CD14-positive monocyte (primary cell): Measurements from ENCODE around the gene POU3F1. TPM values are rescaled to one million over a fixed set of nuclear protein-coding genes. Genes with fewer than 3 reads are reported as not detected.
"Not testable (repeated sequence)": the region's sequence is repeated elsewhere in the genome, so short reads cannot be mapped to it uniquely, and the experiment has no call there.

Source experiments
- DNase-seq, 3 donors: peaks; one replicate each; pipeline ENCODE4 v3.0.0-alpha.2; 2011 to 2022
- H2AFZ ChIP-seq: 2 replicates; pipeline ENCODE4 v1.6.0; 2012; ENCODE audit warnings: mild to moderate bottlenecking, low read depth, low read length, inconsistent platforms; ENCODE audit not compliant: insufficient read depth, poor library complexity, severe bottlenecking
- H3K27ac ChIP-seq, 2 donors: 1 replicate in 1 of 2; 2 replicates in 1 of 2; pipeline ENCODE4 v1.5.1; 2012 to 2013; ENCODE audit warnings: low read length in 2 of 2, control low read depth in 1 of 2, inconsistent platforms in 1 of 2, low read depth in 1 of 2, mild to moderate bottlenecking in 1 of 2
- H3K27me3 ChIP-seq, 2 donors: one replicate each; pipeline versions ENCODE4 v1.6.0 to v1.6.1; 2011 to 2013; ENCODE audit warnings: low read length in 2 of 2; ENCODE audit not compliant: control insufficient read depth in 2 of 2, insufficient read depth in 2 of 2
- H3K36me3 ChIP-seq, 2 donors: replicated peaks in 1 of 2; 1 replicate in 1 of 2; 2 replicates in 1 of 2; pipeline versions ENCODE4 v1.5.1 to v1.6.1; 2012 to 2013; ENCODE audit warnings: low read length in 2 of 2, control low read depth in 1 of 2, inconsistent platforms in 1 of 2, mild to moderate bottlenecking in 1 of 2; ENCODE audit not compliant: insufficient read depth in 2 of 2, control insufficient read depth in 1 of 2
- H3K4me1 ChIP-seq, 2 donors: 1 replicate in 1 of 2; 2 replicates in 1 of 2; pipeline versions ENCODE4 v1.5.1 to v1.6.1; 2012 to 2013; ENCODE audit warnings: low read length in 2 of 2, control low read depth in 1 of 2, inconsistent platforms in 1 of 2, mild to moderate bottlenecking in 1 of 2, moderate library complexity in 1 of 2; ENCODE audit not compliant: insufficient read depth in 2 of 2, control insufficient read depth in 1 of 2
- H3K4me2 ChIP-seq: replicated peaks from 2 replicates; pipeline ENCODE3; 2012; ENCODE audit warnings: low read length, moderate library complexity, mild to moderate bottlenecking; ENCODE audit not compliant: poor library complexity, severe bottlenecking; ENCODE audit errors: extremely low read depth
- H3K4me3 ChIP-seq, 3 experiments: fragments of 200-600 bp in 1 of 3; sonication (generic) in 1 of 3; replicated peaks in 1 of 3; 1 replicate in 2 of 3; 2 replicates in 1 of 3; pipeline ENCODE4 v1.5.1; 2011 to 2013; ENCODE audit warnings: low read length in 3 of 3, mild to moderate bottlenecking in 3 of 3, control low read depth in 2 of 3, low read depth in 2 of 3, inconsistent platforms in 1 of 3, moderate library complexity in 1 of 3
- H3K79me2 ChIP-seq: 2 replicates; pipeline ENCODE4 v1.6.0; 2012; ENCODE audit warnings: mild to moderate bottlenecking, control low read depth, inconsistent platforms, low read length, moderate library complexity; ENCODE audit not compliant: insufficient read depth
- H3K9ac ChIP-seq: 2 replicates; pipeline ENCODE4 v1.6.0; 2017; ENCODE audit warnings: low read length, mild to moderate bottlenecking; ENCODE audit not compliant: insufficient read depth, poor library complexity, severe bottlenecking
- H3K9me3 ChIP-seq, 2 donors: replicated peaks in 1 of 2; 1 replicate in 1 of 2; 2 replicates in 1 of 2; pipeline versions ENCODE4 v1.5.1 to v1.6.1; 2012 to 2013; ENCODE audit warnings: low read length in 2 of 2, control low read depth in 1 of 2; ENCODE audit not compliant: control insufficient read depth in 1 of 2, insufficient read depth in 1 of 2
- H4K20me1 ChIP-seq: 2 replicates; pipeline ENCODE4 v1.6.0; 2012; ENCODE audit warnings: mild to moderate bottlenecking, low read length, control low read depth, moderate library complexity; ENCODE audit not compliant: insufficient read depth
- H3K27ac Mint-ChIP-seq, 7 donors: one replicate each; pipeline ENCODE4 v1.8.0; 2020; ENCODE audit warnings: mild to moderate bottlenecking in 7 of 7, mixed read lengths in 7 of 7, moderate library complexity in 6 of 7, inconsistent platforms in 2 of 7
- H3K27me3 Mint-ChIP-seq, 3 donors: one replicate each; pipeline ENCODE4 v1.8.0; 2021 to 2022; ENCODE audit warnings: low read depth in 3 of 3, mild to moderate bottlenecking in 3 of 3, mixed read lengths in 3 of 3, moderate library complexity in 3 of 3, inconsistent platforms in 1 of 3
- H3K36me3 Mint-ChIP-seq, 2 donors: one replicate each; pipeline ENCODE4 v1.8.0; 2020; ENCODE audit warnings: mixed read lengths in 2 of 2, inconsistent platforms in 1 of 2, mild to moderate bottlenecking in 1 of 2
- H3K4me1 Mint-ChIP-seq: one replicate; pipeline ENCODE4 v1.8.0; 2020; ENCODE audit warnings: mild to moderate bottlenecking, mixed read lengths
- H3K4me3 Mint-ChIP-seq, 2 donors: one replicate each; pipeline ENCODE4 v1.8.0; 2020; ENCODE audit warnings: mild to moderate bottlenecking in 2 of 2, mixed read lengths in 2 of 2, moderate library complexity in 1 of 2
- H3K9me3 Mint-ChIP-seq, 7 donors: one replicate each; pipeline ENCODE4 v1.8.0; 2020 to 2022; ENCODE audit warnings: mixed read lengths in 7 of 7, mild to moderate bottlenecking in 6 of 7, moderate library complexity in 6 of 7, inconsistent platforms in 2 of 7
- CTCF ChIP-seq: fragments of 200-600 bp; IDR thresholded peaks from one replicate; pipeline ENCODE4 v1.8.0; 2022; ENCODE audit warnings: antibody characterized with exemption, mild to moderate bottlenecking
- WGBS: methylation state at CpG from one replicate; pipeline ENCODE4 v1.1.5; 2013; ENCODE audit warnings: missing lambda C conversion rate; ENCODE audit not compliant: insufficient coverage; 5-methylcytosine and 5-hydroxymethylcytosine counted together
- intact Hi-C, 2 donors: fragments of 100-400 bp; cut with micrococcal nuclease; formaldehyde crosslinking; loops; one replicate each; pipeline versions ENCODE4 v1.15.0 to v1.15.1; 2023
- polyA plus RNA-seq, 3 donors: library from polyadenylated mRNA; depleted of rRNA in 1 of 3; unstranded in 2 of 3; stranded (reverse) in 1 of 3; fragments of 300-500 nt in 2 of 3; fragments of >200 nt in 1 of 3; fragmentation: Illumina TruSeq in 2 of 3; gene quantifications; 1 replicate in 2 of 3; 2 replicates in 1 of 3; pipeline ENCODE4 v1.2.3, GENCODE V29; 2012 to 2021

POU3F1 gene
- polyA plus RNA-seq, 3 donors = not detected

- 91% methylated on average over 12 of the region's 13 CpGs for WGBS
- H3K36me3 ChIP-seq = no peaks in the 10 kb centered on the region
- Mint-ChIP-seq H3K9me3 (peaks cover 0 to 2% (median 0%) of the 10 kb centered on the region in 7 donors), H3K27me3 (peaks cover 11 to 25% (median 13%) of the 10 kb centered on the region in 3 donors), H3K4me3 (no peak overlapping the region), H3K4me1 (peaks cover 8% of the 10 kb centered on the region), H3K27ac (peak overlapping the region in 1 of 7 donors; percentile 18), H3K36me3 (no peaks in the 10 kb centered on the region)
- no peak overlapping the region for H3K4me3 ChIP-seq
- H3K9me3 ChIP-seq = no peaks in the 10 kb centered on the region
- peaks cover 7 to 8% of the 10 kb centered on the region in 2 donors for H3K4me1 ChIP-seq
- H3K27ac ChIP-seq = no peak overlapping the region
- H3K4me2 ChIP-seq = no peak overlapping the region
- no peak for TF ChIP-seq CTCF
- H3K27me3 ChIP-seq = no peaks in the 10 kb centered on the region
- no peak for DNase-seq
- intact Hi-C loops = no loop called here
- H3K9ac ChIP-seq = no peak overlapping the region
- H3K79me2 ChIP-seq = no peaks in the 10 kb centered on the region
- no peak overlapping the region for H2AFZ ChIP-seq
- H4K20me1 ChIP-seq = no peaks in the 10 kb centered on the region
Observed at GRCh38 chr1:38034871-38035270, 11.7 kb downstream of the POU3F1 start.

GRCh38 chr1:38032992-38033391, 13.6 kb downstream of the POU3F1 start:
- H3K27ac Mint-ChIP-seq, H3K36me3 ChIP-seq, H3K36me3 Mint-ChIP-seq, intact Hi-C loops, H3K79me2 ChIP-seq, H3K27me3 ChIP-seq, H3K4me2 ChIP-seq, H3K9ac ChIP-seq, H3K9me3 Mint-ChIP-seq, H4K20me1 ChIP-seq, H3K27ac ChIP-seq, H3K4me3 ChIP-seq, DNase-seq, H3K9me3 ChIP-seq, H3K4me3 Mint-ChIP-seq, H2AFZ ChIP-seq: not testable (repeated sequence)
- H3K4me1 ChIP-seq = peaks cover 13 to 14% of the 10 kb centered on the region in 2 donors
- peaks cover 17% of the 10 kb centered on the region for H3K4me1 Mint-ChIP-seq
- 100% methylated on average over 1 of the region's 2 CpGs for WGBS
- H3K27me3 Mint-ChIP-seq = peaks cover 8 to 21% (median 10%) of the 10 kb centered on the region in 3 donors
